ENCODE data around the gene SMIM29.
A peak's percentile ranks its signal among the peaks of the same experiment; 100 is the strongest.

The SMIM29 gene

GRCh38 chr6:34223956-34224940 lies 24.6 kb downstream of the SMIM29 start:
- DNase-seq = peak; percentile 95

- DNase-seq = no peak
Observed at GRCh38 chr6:34223381-34223955, 25.3 kb downstream of the SMIM29 start.

- no peak for DNase-seq
Observed at GRCh38 chr6:34218691-34219090, 30.1 kb downstream of the SMIM29 start.

GRCh38 chr6:34213772-34214171 lies 35.0 kb downstream of the SMIM29 start:
- no peak for DNase-seq

- DNase-seq = peak; percentile 67
Observed at GRCh38 chr6:34207695-34208443, 40.9 kb downstream of the SMIM29 start.

- DNase-seq = no peak
Observed at GRCh38 chr6:34206726-34207125, 42.1 kb downstream of the SMIM29 start.

- DNase-seq = no peak
Observed at GRCh38 chr6:34205916-34206315, 42.9 kb downstream of the SMIM29 start.

GRCh38 chr6:34205466-34205865 lies 43.3 kb downstream of the SMIM29 start:
- no peak for DNase-seq

GRCh38 chr6:34204693-34205092 lies 44.1 kb downstream of the SMIM29 start:
- DNase-seq = no peak

GRCh38 chr6:34202329-34203201 lies 46.2 kb downstream of the SMIM29 start:
- DNase-seq = no peak

- DNase-seq = no peak
Observed at GRCh38 chr6:34201455-34202107, 47.2 kb downstream of the SMIM29 start.

- DNase-seq = no peak
Observed at GRCh38 chr6:34200340-34200971, 48.4 kb downstream of the SMIM29 start.

- DNase-seq = no peak
Observed at GRCh38 chr6:34196833-34197195, 52.0 kb downstream of the SMIM29 start.
